Loucy (cell line): ENCODE measurements around the gene DUSP19.

Source experiments
- CTCF ChIP-seq: fragments of 200-600 bp; sonication (generic); conservative IDR thresholded peaks from 2 replicates; pipeline ENCODE4 v1.5.1; 2014; ENCODE audit warnings: mild to moderate bottlenecking, antibody characterized with exemption, low read length
- EZH2phosphoT487 ChIP-seq: fragments of 200-600 bp; IDR thresholded peaks from 2 replicates; pipeline ENCODE4 v1.6.1; 2018; ENCODE audit warnings: antibody characterized with exemption, mild to moderate bottlenecking, moderate library complexity, borderline replicate concordance

GRCh38 chr2:183063083-183063482 is 15.5 kb upstream of the DUSP19 start:
- no peak for TF ChIP-seq EZH2phosphoT487
- no peak for TF ChIP-seq CTCF
